Measurements from ENCODE around the gene CHCHD4.
"Not testable (repeated sequence)": the region's sequence is repeated elsewhere in the genome, so short reads cannot be mapped to it uniquely, and the experiment has no call there.

Gene CHCHD4

GRCh38 chr3:14082108-14082657, 42.5 kb downstream of the CHCHD4 start:
- no peak overlapping the region for H3K4me3 ChIP-seq (ENCODE audit: low read depth in 1 of 2, low read length in 2 of 2)
- no peaks in the 10 kb centered on the region for H3K36me3 ChIP-seq (ENCODE audit: insufficient read depth, low read length)
- peaks cover 8% of the 10 kb centered on the region for H3K9me3 ChIP-seq (ENCODE audit: insufficient read depth, low read length, severe bottlenecking)
- TF ChIP-seq EZH2 (IDR thresholded peaks at IDR 0.05; ENCODE audit: borderline replicate concordance, low read depth, low read length, severe bottlenecking) (no peak), CTCF (IDR thresholded peaks at IDR 0.05; ENCODE audit: borderline replicate concordance, extremely low read depth, low read length, poor library complexity, severe bottlenecking) (no peak)
- DNase-seq (no peak), ATAC-seq (ENCODE audit: insufficient read depth, low read depth) (no peak)
- no peaks in the 10 kb centered on the region for H3K4me1 ChIP-seq (ENCODE audit: insufficient read depth, low read length)
- no peaks in the 10 kb centered on the region for H4K20me1 ChIP-seq (ENCODE audit: insufficient read depth, low read length)
- H3K79me2 ChIP-seq (ENCODE audit: insufficient read depth, low read length), result no peaks in the 10 kb centered on the region
- no peak overlapping the region for H2AFZ ChIP-seq (ENCODE audit: low read depth, low read length)
- no peak overlapping the region for H3K4me2 ChIP-seq (ENCODE audit: insufficient read depth, low read length)
- peaks cover 4% of the 10 kb centered on the region for H3K27me3 ChIP-seq (ENCODE audit: insufficient read depth, low read length, poor library complexity)
- no peak overlapping the region for H3K9ac ChIP-seq (ENCODE audit: low read depth, low read length)
- no peak overlapping the region for H3K27ac ChIP-seq (ENCODE audit: low read length)

- H4K20me1 ChIP-seq (ENCODE audit: insufficient read depth, low read length), result no peaks in the 10 kb centered on the region
- H3K27me3 ChIP-seq (ENCODE audit: insufficient read depth, low read length, poor library complexity), result peaks cover 1% of the 10 kb centered on the region
- H3K9ac ChIP-seq (ENCODE audit: low read depth, low read length), result no peak overlapping the region
- no peak overlapping the region for H3K4me3 ChIP-seq (ENCODE audit: low read depth in 1 of 2, low read length in 2 of 2)
- no peaks in the 10 kb centered on the region for H3K4me1 ChIP-seq (ENCODE audit: insufficient read depth, low read length)
- ATAC-seq (ENCODE audit: insufficient read depth, low read depth) (no peak), DNase-seq (no peak)
- no peak overlapping the region for H3K27ac ChIP-seq (ENCODE audit: low read length)
- no peaks in the 10 kb centered on the region for H3K79me2 ChIP-seq (ENCODE audit: insufficient read depth, low read length)
- no peak overlapping the region for H3K4me2 ChIP-seq (ENCODE audit: insufficient read depth, low read length)
- H2AFZ ChIP-seq (ENCODE audit: low read depth, low read length), result no peak overlapping the region
- no peak for TF ChIP-seq EZH2 (IDR thresholded peaks at IDR 0.05; ENCODE audit: borderline replicate concordance, low read depth, low read length, severe bottlenecking)
- no peak for TF ChIP-seq CTCF (IDR thresholded peaks at IDR 0.05; ENCODE audit: borderline replicate concordance, extremely low read depth, low read length, poor library complexity, severe bottlenecking)
- peaks cover 8% of the 10 kb centered on the region for H3K9me3 ChIP-seq (ENCODE audit: insufficient read depth, low read length, severe bottlenecking)
- H3K36me3 ChIP-seq (ENCODE audit: insufficient read depth, low read length), result no peaks in the 10 kb centered on the region
Measured at GRCh38 chr3:14077310-14077709, 47.4 kb downstream of the CHCHD4 start.

GRCh38 chr3:14075233-14075632, 49.4 kb downstream of the CHCHD4 start:
- H3K79me2 ChIP-seq (ENCODE audit: insufficient read depth, low read length); H3K4me1 ChIP-seq (ENCODE audit: insufficient read depth, low read length); H3K9me3 ChIP-seq (ENCODE audit: insufficient read depth, low read length, severe bottlenecking); H3K36me3 ChIP-seq (ENCODE audit: insufficient read depth, low read length); ATAC-seq (ENCODE audit: insufficient read depth, low read depth); H3K4me2 ChIP-seq (ENCODE audit: insufficient read depth, low read length); DNase-seq; H3K27me3 ChIP-seq (ENCODE audit: insufficient read depth, low read length, poor library complexity); H3K9ac ChIP-seq (ENCODE audit: low read depth, low read length); H4K20me1 ChIP-seq (ENCODE audit: insufficient read depth, low read length); H3K4me3 ChIP-seq (ENCODE audit: low read depth in 1 of 2, low read length in 2 of 2); H2AFZ ChIP-seq (ENCODE audit: low read depth, low read length); H3K27ac ChIP-seq (ENCODE audit: low read length): not testable (repeated sequence)

- no peak overlapping the region for H2AFZ ChIP-seq (ENCODE audit: low read depth, low read length)
- TF ChIP-seq EZH2 (IDR thresholded peaks at IDR 0.05; ENCODE audit: borderline replicate concordance, low read depth, low read length, severe bottlenecking) (no peak), CTCF (IDR thresholded peaks at IDR 0.05; ENCODE audit: borderline replicate concordance, extremely low read depth, low read length, poor library complexity, severe bottlenecking) (no peak)
- H3K79me2 ChIP-seq (ENCODE audit: insufficient read depth, low read length), result no peaks in the 10 kb centered on the region
- no peaks in the 10 kb centered on the region for H3K36me3 ChIP-seq (ENCODE audit: insufficient read depth, low read length)
- no peaks in the 10 kb centered on the region for H3K4me1 ChIP-seq (ENCODE audit: insufficient read depth, low read length)
- no peak overlapping the region for H3K27ac ChIP-seq (ENCODE audit: low read length)
- no peak overlapping the region for H3K9ac ChIP-seq (ENCODE audit: low read depth, low read length)
- DNase-seq (no peak), ATAC-seq (ENCODE audit: insufficient read depth, low read depth) (no peak)
- no peaks in the 10 kb centered on the region for H4K20me1 ChIP-seq (ENCODE audit: insufficient read depth, low read length)
- H3K27me3 ChIP-seq (ENCODE audit: insufficient read depth, low read length, poor library complexity), result no peaks in the 10 kb centered on the region
- H3K4me3 ChIP-seq (ENCODE audit: low read depth in 1 of 2, low read length in 2 of 2), result no peak overlapping the region
- H3K4me2 ChIP-seq (ENCODE audit: insufficient read depth, low read length), result no peak overlapping the region
- no peaks in the 10 kb centered on the region for H3K9me3 ChIP-seq (ENCODE audit: insufficient read depth, low read length, severe bottlenecking)
Measured at GRCh38 chr3:14064910-14065309, 59.8 kb downstream of the CHCHD4 start.

Data from DND-41 (cell line).